Nasal cavity respiratory epithelium epithelial cell of viscerocranial mucosa (primary cell): ENCODE data around the gene TMEM44. TPM values are rescaled to one million over a fixed set of nuclear protein-coding genes. Genes with fewer than 3 reads are reported as not detected.

Source experiments
- total RNA-seq: library from RNA; depleted of rRNA; stranded (reverse); fragments of >200 nt; gene quantifications from 2 replicates; pipeline ENCODE4 v1.2.3, GENCODE V29; 2014

TMEM44 gene, protein sequence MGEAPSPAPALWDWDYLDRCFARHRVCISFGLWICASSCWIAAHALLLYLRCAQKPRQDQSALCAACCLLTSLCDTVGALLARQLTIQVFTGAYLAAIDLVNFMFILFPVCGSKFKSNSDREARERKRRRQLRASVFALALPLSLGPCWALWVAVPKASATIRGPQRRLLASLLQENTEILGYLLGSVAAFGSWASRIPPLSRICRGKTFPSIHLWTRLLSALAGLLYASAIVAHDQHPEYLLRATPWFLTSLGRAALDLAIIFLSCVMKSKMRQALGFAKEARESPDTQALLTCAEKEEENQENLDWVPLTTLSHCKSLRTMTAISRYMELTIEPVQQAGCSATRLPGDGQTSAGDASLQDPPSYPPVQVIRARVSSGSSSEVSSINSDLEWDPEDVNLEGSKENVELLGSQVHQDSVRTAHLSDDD
- 8.2 and 13.6 TPM in 2 replicates for total RNA-seq

GRCh38 chr3:194633349-194634004, at the start of gene TMEM44:
Gene TMEM44 (minus strand): TSS chr3:194633419. CDS start chr3:194633215, 204 bp downstream.

GRCh38 chr3:194671900-194672808, 38.9 kb upstream of the TMEM44 start, which contains the start of gene LSG1:
Gene LSG1 (minus strand): TSS chr3:194672191. CDS start chr3:194672162, 29 bp downstream.

Other genes with a start within 250 kb of the TMEM44 start
- under 0.01 TPM in 2 replicates for gene GP5, start 234.2 kb downstream of the TMEM44 start, total RNA-seq
- gene ATP13A3, start 146.4 kb downstream of the TMEM44 start, total RNA-seq: 201 and 268 TPM in 2 replicates
- gene LSG1, start 38.8 kb upstream of the TMEM44 start, total RNA-seq: 59.4 and 61.5 TPM in 2 replicates
- gene FAM43A, start 52.5 kb upstream of the TMEM44 start, total RNA-seq: 2.4 and 7.3 TPM in 2 replicates